ENCODE data around the gene PHETA1.

PHETA1 gene

DNA sequence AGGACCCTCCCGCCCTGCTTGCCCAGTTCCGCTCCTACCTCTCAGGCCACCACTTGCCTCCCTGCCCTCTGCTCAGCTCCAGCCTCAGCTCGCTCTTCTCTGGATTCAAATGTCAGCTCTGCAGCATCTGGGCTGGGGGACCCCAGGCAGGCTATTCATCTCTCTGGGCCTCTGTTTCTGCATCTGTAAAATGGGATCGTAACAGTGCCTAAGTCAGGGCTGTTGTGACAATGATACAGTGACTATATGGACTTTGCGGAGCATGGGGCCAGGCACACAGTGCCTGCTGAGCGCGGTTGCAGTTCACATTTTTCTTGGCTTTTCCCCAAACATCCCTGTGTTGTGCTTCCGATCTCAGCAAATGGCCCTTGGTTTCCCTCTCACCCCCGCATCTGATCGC, 2.8 kb downstream of the PHETA1 start:
- no peaks in the 10 kb centered on the region for H3K9me3 ChIP-seq (ENCODE audit: control insufficient read depth, insufficient read depth, low read length)
- H3F3A ChIP-seq (ENCODE audit: control insufficient read depth, insufficient read depth): no peaks in the 10 kb centered on the region
- TF ChIP-seq, protein P1, sequence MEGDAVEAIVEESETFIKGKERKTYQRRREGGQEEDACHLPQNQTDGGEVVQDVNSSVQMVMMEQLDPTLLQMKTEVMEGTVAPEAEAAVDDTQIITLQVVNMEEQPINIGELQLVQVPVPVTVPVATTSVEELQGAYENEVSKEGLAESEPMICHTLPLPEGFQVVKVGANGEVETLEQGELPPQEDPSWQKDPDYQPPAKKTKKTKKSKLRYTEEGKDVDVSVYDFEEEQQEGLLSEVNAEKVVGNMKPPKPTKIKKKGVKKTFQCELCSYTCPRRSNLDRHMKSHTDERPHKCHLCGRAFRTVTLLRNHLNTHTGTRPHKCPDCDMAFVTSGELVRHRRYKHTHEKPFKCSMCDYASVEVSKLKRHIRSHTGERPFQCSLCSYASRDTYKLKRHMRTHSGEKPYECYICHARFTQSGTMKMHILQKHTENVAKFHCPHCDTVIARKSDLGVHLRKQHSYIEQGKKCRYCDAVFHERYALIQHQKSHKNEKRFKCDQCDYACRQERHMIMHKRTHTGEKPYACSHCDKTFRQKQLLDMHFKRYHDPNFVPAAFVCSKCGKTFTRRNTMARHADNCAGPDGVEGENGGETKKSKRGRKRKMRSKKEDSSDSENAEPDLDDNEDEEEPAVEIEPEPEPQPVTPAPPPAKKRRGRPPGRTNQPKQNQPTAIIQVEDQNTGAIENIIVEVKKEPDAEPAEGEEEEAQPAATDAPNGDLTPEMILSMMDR (IDR thresholded peaks at IDR 0.05; ENCODE audit: low read depth, low read length, poor library complexity, severe bottlenecking): no peak
- no peak for TF ChIP-seq EZH2phosphoT487 (IDR thresholded peaks at IDR 0.05; ENCODE audit: borderline replicate concordance, low read length)
- H4K20me1 ChIP-seq (ENCODE audit: control insufficient read depth, insufficient read depth, low read depth, low read length): no peaks in the 10 kb centered on the region
- no peak overlapping the region for H3K27ac ChIP-seq (ENCODE audit: low read depth, low read length)
- peaks cover 19% of the 10 kb centered on the region for H3K4me1 ChIP-seq (ENCODE audit: control insufficient read depth, low read length)
- no peak overlapping the region for H3K4me2 ChIP-seq (ENCODE audit: low read length)
- H3K79me2 ChIP-seq (ENCODE audit: control insufficient read depth, low read length): no peaks in the 10 kb centered on the region
- H3K4me3 ChIP-seq (ENCODE audit: low read length): no peak overlapping the region
- no peaks in the 10 kb centered on the region for H3K9me2 ChIP-seq (replicated peaks; ENCODE audit: control insufficient read depth, low read length)
- no peaks in the 10 kb centered on the region for H3K36me3 ChIP-seq (ENCODE audit: control insufficient read depth, low read length)
- peaks cover 25% of the 10 kb centered on the region for H3K27me3 ChIP-seq (ENCODE audit: control insufficient read depth, low read length)

GRCh38 chr12:111363578-111363977, 5.3 kb downstream of the PHETA1 start:
- H3K79me2 ChIP-seq (ENCODE audit: control insufficient read depth, low read length): no peaks in the 10 kb centered on the region
- no peak for TF ChIP-seq EZH2phosphoT487 (IDR thresholded peaks at IDR 0.05; ENCODE audit: borderline replicate concordance, low read length)
- TF ChIP-seq, protein P1 (IDR thresholded peaks at IDR 0.05; ENCODE audit: low read depth, low read length, poor library complexity, severe bottlenecking): no peak
- no peaks in the 10 kb centered on the region for H3F3A ChIP-seq (ENCODE audit: control insufficient read depth, insufficient read depth)
- H3K4me2 ChIP-seq (ENCODE audit: low read length): no peak overlapping the region
- peaks cover 9% of the 10 kb centered on the region for H3K4me1 ChIP-seq (ENCODE audit: control insufficient read depth, low read length)
- H3K27ac ChIP-seq (ENCODE audit: low read depth, low read length): no peak overlapping the region
- no peak overlapping the region for H3K4me3 ChIP-seq (ENCODE audit: low read length)
- no peaks in the 10 kb centered on the region for H3K9me2 ChIP-seq (replicated peaks; ENCODE audit: control insufficient read depth, low read length)
- no peaks in the 10 kb centered on the region for H4K20me1 ChIP-seq (ENCODE audit: control insufficient read depth, insufficient read depth, low read depth, low read length)
- peaks cover 34% of the 10 kb centered on the region for H3K27me3 ChIP-seq (ENCODE audit: control insufficient read depth, low read length)
- H3K9me3 ChIP-seq (ENCODE audit: control insufficient read depth, insufficient read depth, low read length): no peaks in the 10 kb centered on the region
- H3K36me3 ChIP-seq (ENCODE audit: control insufficient read depth, low read length): no peaks in the 10 kb centered on the region

DNA sequence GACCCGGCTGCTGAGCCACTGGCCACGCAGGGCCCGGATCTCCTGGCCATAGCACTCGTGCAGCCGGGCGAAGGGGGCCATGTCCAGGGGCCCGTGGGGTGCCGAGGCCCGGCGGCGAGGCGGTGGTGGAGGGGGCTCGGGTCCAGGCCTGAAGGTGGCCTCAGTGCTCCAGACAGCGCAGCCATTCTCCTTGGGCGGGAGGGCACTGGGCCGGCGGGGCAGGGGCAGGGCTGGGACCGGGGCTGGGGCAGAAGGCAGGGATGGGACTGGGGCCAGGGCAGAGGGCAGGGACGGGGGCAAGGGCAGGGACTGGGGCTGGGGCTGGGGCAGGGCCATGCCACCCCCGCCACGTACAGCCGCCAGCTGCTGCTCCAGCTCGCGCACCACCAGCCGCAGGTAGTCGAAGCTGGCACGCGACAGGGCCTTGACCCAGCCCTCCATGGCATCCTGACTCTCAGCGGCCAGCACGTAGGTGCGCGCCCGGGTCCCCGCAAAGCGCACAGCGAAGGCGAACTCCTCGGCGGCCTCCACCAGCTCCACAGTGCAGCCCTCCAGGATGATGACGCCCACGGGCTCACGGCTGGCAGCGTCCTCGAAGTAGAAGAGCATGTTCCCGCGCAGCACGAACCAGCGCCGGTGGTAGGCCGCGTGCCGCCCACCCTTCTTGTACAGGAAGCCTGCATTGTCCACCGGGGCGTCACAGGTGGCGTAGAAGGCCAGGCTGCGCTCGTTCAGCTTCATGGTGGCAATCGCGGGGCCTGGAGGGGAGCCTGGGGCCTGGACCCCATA, 6.0 kb downstream of the PHETA1 start:
- Histone ChIP-seq H3K4me3 (ENCODE audit: low read length) (no peak overlapping the region), H3K27me3 (ENCODE audit: control insufficient read depth, low read length) (peaks cover 27% of the 10 kb centered on the region), H3K79me2 (ENCODE audit: control insufficient read depth, low read length) (no peaks in the 10 kb centered on the region), H3K9me2 (replicated peaks; ENCODE audit: control insufficient read depth, low read length) (no peaks in the 10 kb centered on the region), H3F3A (ENCODE audit: control insufficient read depth, insufficient read depth) (no peaks in the 10 kb centered on the region), H3K27ac (ENCODE audit: low read depth, low read length) (no peak overlapping the region), H3K4me1 (ENCODE audit: control insufficient read depth, low read length) (peaks cover 5% of the 10 kb centered on the region; the same call in 1 of the 2 replicates), H4K20me1 (ENCODE audit: control insufficient read depth, insufficient read depth, low read depth, low read length) (no peaks in the 10 kb centered on the region), H3K36me3 (ENCODE audit: control insufficient read depth, low read length) (no peaks in the 10 kb centered on the region), H3K4me2 (ENCODE audit: low read length) (no peak overlapping the region), H3K9me3 (ENCODE audit: control insufficient read depth, insufficient read depth, low read length) (no peaks in the 10 kb centered on the region)
- TF ChIP-seq EZH2phosphoT487 (IDR thresholded peaks at IDR 0.05; ENCODE audit: borderline replicate concordance, low read length): no peak
- TF ChIP-seq, protein P1 (IDR thresholded peaks at IDR 0.05; ENCODE audit: low read depth, low read length, poor library complexity, severe bottlenecking): no peak
